B cell (primary cell): Measurements from ENCODE around the gene BNIP3. TPM values are rescaled to one million over a fixed set of nuclear protein-coding genes. Genes with fewer than 3 reads are reported as not detected.
A peak's percentile ranks its signal among the peaks of the same experiment; 100 is the strongest.

Experiments
- ATAC-seq: fragments of 200-7000 bp; cut with Tn5 transposase; one replicate; pipeline ENCODE4 v1.10.0; 2021; ENCODE audit warnings: low read depth, mild to moderate bottlenecking, moderate number of reproducible peaks, moderate library complexity
- CTCF ChIA-PET: fragments of 350-600 bp; sonication (Branson Sonifier 250); formaldehyde crosslinking; loops from one replicate; lab custom pipeline; 2021; ENCODE audit warnings: antibody characterized with exemption, inconsistent platforms; lab: Charles Lee
- POLR2A ChIA-PET: fragments of 350-600 bp; sonication (Branson Sonifier 250); formaldehyde crosslinking; loops from one replicate; lab custom pipeline; 2021; ENCODE audit warnings: antibody characterized with exemption; lab: Charles Lee
- DNase-seq: peaks from one replicate; pipeline ENCODE4 v3.0.0; 2013
- H2AFZ ChIP-seq: 2 replicates; pipeline ENCODE4 v1.6.1; 2012; ENCODE audit warnings: mild to moderate bottlenecking, low read depth, low read length; ENCODE audit not compliant: insufficient read depth, poor library complexity, severe bottlenecking
- H3K27ac ChIP-seq, 2 donors: 1 replicate in 1 of 2; 2 replicates in 1 of 2; pipeline ENCODE4 v1.5.1; 2012 to 2013; ENCODE audit warnings: low read length in 2 of 2, mild to moderate bottlenecking in 2 of 2, moderate library complexity in 1 of 2
- H3K27me3 ChIP-seq, 4 experiments: fragments of 200-600 bp in 1 of 4; sonication (generic) in 1 of 4; replicated peaks in 1 of 4; 1 replicate in 2 of 4; 2 replicates in 2 of 4; pipeline versions ENCODE4 v1.6.1 to v1.7.0; 2013 to 2016; ENCODE audit warnings: low read length in 3 of 4, mild to moderate bottlenecking in 2 of 4, mixed read lengths in 1 of 4, moderate library complexity in 1 of 4; ENCODE audit not compliant: insufficient read depth in 4 of 4, control insufficient read depth in 3 of 4; ENCODE audit errors: control extremely low read depth in 1 of 4
- H3K36me3 ChIP-seq, 2 experiments: replicated peaks in 1 of 2; 1 replicate in 1 of 2; 2 replicates in 1 of 2; pipeline versions ENCODE4 v1.6.1 to v1.7.1; 2013; ENCODE audit warnings: low read length in 1 of 2; ENCODE audit not compliant: insufficient read depth in 2 of 2, control insufficient read depth in 1 of 2; ENCODE audit errors: control extremely low read depth in 1 of 2, extremely low read depth in 1 of 2
- H3K4me1 ChIP-seq, 2 donors: fragments of 200-600 bp in 1 of 2; sonication (generic) in 1 of 2; 1 replicate in 1 of 2; 2 replicates in 1 of 2; pipeline versions ENCODE4 v1.5.1 to v1.6.1; 2013 to 2017; ENCODE audit warnings: low read length in 2 of 2; ENCODE audit not compliant: control insufficient read depth in 2 of 2, insufficient read depth in 2 of 2
- H3K4me2 ChIP-seq: replicated peaks from 2 replicates; pipeline ENCODE3; 2012; ENCODE audit warnings: mild to moderate bottlenecking, low read depth, low read length; ENCODE audit not compliant: poor library complexity, severe bottlenecking
- H3K4me3 ChIP-seq, 5 experiments: fragments of 200-600 bp in 1 of 5; sonication (generic) in 1 of 5; 1 replicate in 3 of 5; 2 replicates in 2 of 5; pipeline versions ENCODE4 v1.5.1 to v1.7.0; 2011 to 2016; ENCODE audit warnings: low read length in 4 of 5, mild to moderate bottlenecking in 4 of 5, low read depth in 2 of 5, control low read depth in 1 of 5, moderate library complexity in 1 of 5; ENCODE audit not compliant: insufficient read depth in 1 of 5; ENCODE audit errors: control extremely low read depth in 1 of 5, extremely low read depth in 1 of 5
- H3K79me2 ChIP-seq: fragments of 200-600 bp; sonication (generic); one replicate; pipeline ENCODE4 v1.6.0; 2016; ENCODE audit warnings: low read length; ENCODE audit not compliant: control insufficient read depth, insufficient read depth
- H3K9ac ChIP-seq: fragments of 200-600 bp; sonication (generic); 2 replicates; pipeline ENCODE4 v1.6.1; 2017; ENCODE audit warnings: mild to moderate bottlenecking, low read length, moderate library complexity
- H3K9me3 ChIP-seq, 3 donors: one replicate each; pipeline versions ENCODE4 v1.6.1 to v1.7.1; 2013; ENCODE audit warnings: low read length in 2 of 3; ENCODE audit not compliant: control insufficient read depth in 2 of 3, insufficient read depth in 1 of 3; ENCODE audit errors: control extremely low read depth in 1 of 3
- H4K20me1 ChIP-seq: 2 replicates; pipeline ENCODE4 v1.6.0; 2012; ENCODE audit warnings: mild to moderate bottlenecking, low read length; ENCODE audit not compliant: insufficient read depth, control insufficient read depth, poor library complexity, severe bottlenecking
- H3K27ac Mint-ChIP-seq: one replicate; pipeline ENCODE4 v1.8.0; 2021; ENCODE audit warnings: mixed read lengths
- H3K27me3 Mint-ChIP-seq: one replicate; pipeline ENCODE4 v1.8.0; 2021; ENCODE audit warnings: mixed read lengths
- H3K4me1 Mint-ChIP-seq: one replicate; pipeline ENCODE4 v1.8.0; 2021; ENCODE audit warnings: mixed read lengths
- H3K4me3 Mint-ChIP-seq: one replicate; pipeline ENCODE4 v1.8.0; 2021; ENCODE audit warnings: mixed read lengths
- H3K9me3 Mint-ChIP-seq: one replicate; pipeline ENCODE4 v1.8.0; 2022; ENCODE audit warnings: mixed read lengths; ENCODE audit not compliant: insufficient read depth
- CTCF ChIP-seq: fragments of 200-600 bp; IDR thresholded peaks from one replicate; pipeline ENCODE4 v1.8.0; 2022; ENCODE audit warnings: antibody characterized with exemption, mild to moderate bottlenecking
- EZH2 ChIP-seq: IDR thresholded peaks from 2 replicates; pipeline ENCODE4 v1.6.1; 2012; ENCODE audit warnings: borderline replicate concordance, low read depth, mild to moderate bottlenecking, moderate library complexity, low read length; ENCODE audit not compliant: insufficient read depth, poor library complexity, severe bottlenecking
- WGBS: methylation state at CpG from one replicate; pipeline ENCODE4 v1.1.5; 2013; ENCODE audit warnings: missing lambda C conversion rate; ENCODE audit not compliant: insufficient coverage; 5-methylcytosine and 5-hydroxymethylcytosine counted together
- intact Hi-C: fragments of 100-400 bp; cut with micrococcal nuclease; formaldehyde crosslinking; loops from one replicate; pipeline ENCODE4 v1.10.0; 2022
- polyA plus RNA-seq: library from polyadenylated mRNA; depleted of rRNA; stranded (reverse); fragments of >200 nt; gene quantifications from 2 replicates; pipeline ENCODE4 v1.2.3, GENCODE V29; 2012
- total RNA-seq, 2 donors: library from RNA; stranded (reverse); fragments of 120-200 nt in 1 of 2; gene quantifications; 1 replicate in 1 of 2; 2 replicates in 1 of 2; pipeline versions ENCODE4 v1.2.3 to v1.2.4, GENCODE V29; 2013 to 2022

BNIP3 gene
- total and polyA plus RNA-seq, 2 donors (not counting 1 experiment from before 2014, with no cell fraction given) = 7.1 to 10.9 TPM

- Mint-ChIP-seq H3K4me1 (peaks cover 17% of the 10 kb centered on the region), H3K27ac (no peak overlapping the region), H3K9me3 (no peaks in the 10 kb centered on the region), H3K27me3 (peaks cover 4% of the 10 kb centered on the region), H3K4me3 (peak overlapping the region; percentile 78)
- no peaks in the 10 kb centered on the region for H3K79me2 ChIP-seq
- H2AFZ ChIP-seq = no peak overlapping the region
- peaks cover 11 to 17% of the 10 kb centered on the region in 2 donors for H3K4me1 ChIP-seq
- DNase-seq = no peak
- H3K4me3 ChIP-seq = no peak overlapping the region
- H3K27ac ChIP-seq = no peak overlapping the region
- ChIA-PET POLR2A (no interaction called here), CTCF (no interaction called here)
- H3K9ac ChIP-seq = no peak overlapping the region
- intact Hi-C loops = loop anchor here (5.0 kb wide), 1 partner anchor 324 kb away; the partner anchor contains the start of gene STK32C
- no peak for TF ChIP-seq EZH2
- TF ChIP-seq CTCF = no peak
- no CpG with 5 or more reads among the region's 6 CpGs for WGBS
- H3K4me2 ChIP-seq = no peak overlapping the region
- no peak for ATAC-seq
- H3K9me3 ChIP-seq = no peaks in the 10 kb centered on the region
- H3K27me3 ChIP-seq = peaks cover 0 to 13% (median 0%) of the 10 kb centered on the region in 4 experiments
- peaks cover 15% of the 10 kb centered on the region for H4K20me1 ChIP-seq
- H3K36me3 ChIP-seq = no peaks in the 10 kb centered on the region
Measured at GRCh38 chr10:131983780-131984179, 2.1 kb upstream of the BNIP3 start.

GRCh38 chr10:131982796-131983195 lies 1.1 kb upstream of the BNIP3 start:
- peak overlapping the region; percentile 74 for H3K9ac ChIP-seq
- peaks cover 17% of the 10 kb centered on the region for H3K4me1 Mint-ChIP-seq
- ChIA-PET CTCF (no interaction called here), POLR2A (no interaction called here)
- no peak overlapping the region for H3K27ac ChIP-seq
- no peaks in the 10 kb centered on the region for H3K36me3 ChIP-seq
- no peaks in the 10 kb centered on the region for H3K9me3 ChIP-seq
- no peak for TF ChIP-seq EZH2
- H3K4me3 Mint-ChIP-seq = peak overlapping the region; percentile 78
- H3K79me2 ChIP-seq = no peaks in the 10 kb centered on the region
- WGBS = 65% methylated on average over 21 of the region's 21 CpGs
- H2AFZ ChIP-seq = peak overlapping the region; percentile 93
- H3K27me3 Mint-ChIP-seq = peaks cover 4% of the 10 kb centered on the region
- peak overlapping the region in 3 of 5 experiments; percentile 54 to 74 (median 66) for H3K4me3 ChIP-seq
- H3K4me1 ChIP-seq = peaks cover 11 to 17% of the 10 kb centered on the region in 2 donors
- peak overlapping the region; percentile 91 for H3K4me2 ChIP-seq
- peaks cover 0 to 13% (median 0%) of the 10 kb centered on the region in 4 experiments for H3K27me3 ChIP-seq
- ATAC-seq = no peak
- no peak for DNase-seq
- H3K9me3 Mint-ChIP-seq = no peaks in the 10 kb centered on the region
- intact Hi-C loops = loop anchor here (5.0 kb wide), 1 partner anchor 325 kb away; the partner anchor contains the start of gene STK32C
- peaks cover 19% of the 10 kb centered on the region for H4K20me1 ChIP-seq
- H3K27ac Mint-ChIP-seq = peak overlapping the region; percentile 53
